B cell (primary cell): ENCODE data around the gene TRMT2A. TPM values are rescaled to one million over a fixed set of nuclear protein-coding genes. Genes with fewer than 3 reads are reported as not detected.
A peak's percentile ranks its signal among the peaks of the same experiment; 100 is the strongest.

Experiments
- ATAC-seq: fragments of 200-7000 bp; cut with Tn5 transposase; one replicate; pipeline ENCODE4 v1.10.0; 2021; ENCODE audit warnings: low read depth, mild to moderate bottlenecking, moderate number of reproducible peaks, moderate library complexity
- CTCF ChIA-PET: fragments of 350-600 bp; sonication (Branson Sonifier 250); formaldehyde crosslinking; loops from one replicate; lab custom pipeline; 2021; ENCODE audit warnings: antibody characterized with exemption, inconsistent platforms; lab: Charles Lee
- POLR2A ChIA-PET: fragments of 350-600 bp; sonication (Branson Sonifier 250); formaldehyde crosslinking; loops from one replicate; lab custom pipeline; 2021; ENCODE audit warnings: antibody characterized with exemption; lab: Charles Lee
- DNase-seq: peaks from one replicate; pipeline ENCODE4 v3.0.0; 2013
- H2AFZ ChIP-seq: 2 replicates; pipeline ENCODE4 v1.6.1; 2012; ENCODE audit warnings: mild to moderate bottlenecking, low read depth, low read length; ENCODE audit not compliant: insufficient read depth, poor library complexity, severe bottlenecking
- H3K27ac ChIP-seq, 2 donors: 1 replicate in 1 of 2; 2 replicates in 1 of 2; pipeline ENCODE4 v1.5.1; 2012 to 2013; ENCODE audit warnings: low read length in 2 of 2, mild to moderate bottlenecking in 2 of 2, moderate library complexity in 1 of 2
- H3K27me3 ChIP-seq, 4 experiments: fragments of 200-600 bp in 1 of 4; sonication (generic) in 1 of 4; replicated peaks in 1 of 4; 1 replicate in 2 of 4; 2 replicates in 2 of 4; pipeline versions ENCODE4 v1.6.1 to v1.7.0; 2013 to 2016; ENCODE audit warnings: low read length in 3 of 4, mild to moderate bottlenecking in 2 of 4, mixed read lengths in 1 of 4, moderate library complexity in 1 of 4; ENCODE audit not compliant: insufficient read depth in 4 of 4, control insufficient read depth in 3 of 4; ENCODE audit errors: control extremely low read depth in 1 of 4
- H3K36me3 ChIP-seq, 2 experiments: replicated peaks in 1 of 2; 1 replicate in 1 of 2; 2 replicates in 1 of 2; pipeline versions ENCODE4 v1.6.1 to v1.7.1; 2013; ENCODE audit warnings: low read length in 1 of 2; ENCODE audit not compliant: insufficient read depth in 2 of 2, control insufficient read depth in 1 of 2; ENCODE audit errors: control extremely low read depth in 1 of 2, extremely low read depth in 1 of 2
- H3K4me1 ChIP-seq, 2 donors: fragments of 200-600 bp in 1 of 2; sonication (generic) in 1 of 2; 1 replicate in 1 of 2; 2 replicates in 1 of 2; pipeline versions ENCODE4 v1.5.1 to v1.6.1; 2013 to 2017; ENCODE audit warnings: low read length in 2 of 2; ENCODE audit not compliant: control insufficient read depth in 2 of 2, insufficient read depth in 2 of 2
- H3K4me2 ChIP-seq: replicated peaks from 2 replicates; pipeline ENCODE3; 2012; ENCODE audit warnings: mild to moderate bottlenecking, low read depth, low read length; ENCODE audit not compliant: poor library complexity, severe bottlenecking
- H3K4me3 ChIP-seq, 5 experiments: fragments of 200-600 bp in 1 of 5; sonication (generic) in 1 of 5; 1 replicate in 3 of 5; 2 replicates in 2 of 5; pipeline versions ENCODE4 v1.5.1 to v1.7.0; 2011 to 2016; ENCODE audit warnings: low read length in 4 of 5, mild to moderate bottlenecking in 4 of 5, low read depth in 2 of 5, control low read depth in 1 of 5, moderate library complexity in 1 of 5; ENCODE audit not compliant: insufficient read depth in 1 of 5; ENCODE audit errors: control extremely low read depth in 1 of 5, extremely low read depth in 1 of 5
- H3K79me2 ChIP-seq: fragments of 200-600 bp; sonication (generic); one replicate; pipeline ENCODE4 v1.6.0; 2016; ENCODE audit warnings: low read length; ENCODE audit not compliant: control insufficient read depth, insufficient read depth
- H3K9ac ChIP-seq: fragments of 200-600 bp; sonication (generic); 2 replicates; pipeline ENCODE4 v1.6.1; 2017; ENCODE audit warnings: mild to moderate bottlenecking, low read length, moderate library complexity
- H3K9me3 ChIP-seq, 3 donors: one replicate each; pipeline versions ENCODE4 v1.6.1 to v1.7.1; 2013; ENCODE audit warnings: low read length in 2 of 3; ENCODE audit not compliant: control insufficient read depth in 2 of 3, insufficient read depth in 1 of 3; ENCODE audit errors: control extremely low read depth in 1 of 3
- H4K20me1 ChIP-seq: 2 replicates; pipeline ENCODE4 v1.6.0; 2012; ENCODE audit warnings: mild to moderate bottlenecking, low read length; ENCODE audit not compliant: insufficient read depth, control insufficient read depth, poor library complexity, severe bottlenecking
- H3K27ac Mint-ChIP-seq: one replicate; pipeline ENCODE4 v1.8.0; 2021; ENCODE audit warnings: mixed read lengths
- H3K27me3 Mint-ChIP-seq: one replicate; pipeline ENCODE4 v1.8.0; 2021; ENCODE audit warnings: mixed read lengths
- H3K4me1 Mint-ChIP-seq: one replicate; pipeline ENCODE4 v1.8.0; 2021; ENCODE audit warnings: mixed read lengths
- H3K4me3 Mint-ChIP-seq: one replicate; pipeline ENCODE4 v1.8.0; 2021; ENCODE audit warnings: mixed read lengths
- H3K9me3 Mint-ChIP-seq: one replicate; pipeline ENCODE4 v1.8.0; 2022; ENCODE audit warnings: mixed read lengths; ENCODE audit not compliant: insufficient read depth
- EZH2 ChIP-seq: IDR thresholded peaks from 2 replicates; pipeline ENCODE4 v1.6.1; 2012; ENCODE audit warnings: borderline replicate concordance, low read depth, mild to moderate bottlenecking, moderate library complexity, low read length; ENCODE audit not compliant: insufficient read depth, poor library complexity, severe bottlenecking
- WGBS: methylation state at CpG from one replicate; pipeline ENCODE4 v1.1.5; 2013; ENCODE audit warnings: missing lambda C conversion rate; ENCODE audit not compliant: insufficient coverage; 5-methylcytosine and 5-hydroxymethylcytosine counted together
- intact Hi-C: fragments of 100-400 bp; cut with micrococcal nuclease; formaldehyde crosslinking; loops from one replicate; pipeline ENCODE4 v1.10.0; 2022
- polyA plus RNA-seq: library from polyadenylated mRNA; depleted of rRNA; stranded (reverse); fragments of >200 nt; gene quantifications from 2 replicates; pipeline ENCODE4 v1.2.3, GENCODE V29; 2012
- total RNA-seq, 2 donors: library from RNA; stranded (reverse); fragments of 120-200 nt in 1 of 2; gene quantifications; 1 replicate in 1 of 2; 2 replicates in 1 of 2; pipeline versions ENCODE4 v1.2.3 to v1.2.4, GENCODE V29; 2013 to 2022
- TF ChIP-seq, protein P1 (sequence below): fragments of 200-600 bp; IDR thresholded peaks from one replicate; pipeline ENCODE4 v1.8.0; 2022; ENCODE audit warnings: antibody characterized with exemption, mild to moderate bottlenecking

TRMT2A gene
- total and polyA plus RNA-seq, 2 donors (not counting 1 experiment from before 2014, with no cell fraction given), result 95.7 to 144 TPM

DNA sequence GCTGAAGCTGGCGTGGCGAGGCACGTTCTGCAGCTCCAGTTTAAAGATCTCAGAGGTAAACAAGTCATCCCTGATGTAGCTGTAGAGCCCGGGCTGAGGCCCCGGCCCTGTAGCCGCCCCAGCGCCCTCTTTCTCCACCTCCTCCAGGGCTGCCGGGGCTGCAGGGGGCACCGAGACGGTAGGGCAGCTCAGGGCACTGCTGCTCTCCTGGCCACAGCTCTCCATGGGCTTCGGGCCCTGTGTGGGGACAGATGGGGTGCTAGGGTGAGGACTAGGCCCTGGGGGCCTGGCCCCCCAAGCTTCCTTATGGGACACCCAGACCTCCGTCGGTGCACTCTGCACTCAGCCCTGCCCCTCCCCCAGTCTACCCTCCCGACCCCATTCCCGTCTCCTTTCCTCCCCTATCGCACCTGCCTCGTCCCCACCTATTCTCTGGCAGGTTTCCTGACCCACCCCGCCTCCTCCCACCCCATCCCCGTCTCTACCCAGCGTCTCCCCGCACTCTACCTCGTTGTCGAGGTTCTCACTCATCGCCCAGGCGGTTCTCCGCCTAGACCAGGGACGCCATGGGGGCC is 563 bp downstream of the TRMT2A start:
- POLR2A ChIA-PET, result interaction anchor here (1.3 to 1.6 kb wide), 3 partner anchors 8 to 95 kb away, joined by 3 to 5 read pairs (median 3); partner anchors contain the start of gene TANGO2
- Mint-ChIP-seq H3K4me1 (peaks cover 28% of the 10 kb centered on the region), H3K27me3 (no peaks in the 10 kb centered on the region), H3K9me3 (no peaks in the 10 kb centered on the region), H3K27ac (peak overlapping the region; percentile 94), H3K4me3 (peak overlapping the region; percentile 93)
- ATAC-seq, result no peak
- WGBS, result 9% methylated on average over 20 of the region's 27 CpGs
- Histone ChIP-seq H3K9me3 (no peaks in the 10 kb centered on the region), H3K4me2 (peak overlapping the region; percentile 95), H3K36me3 (peaks cover 0 to 38% of the 10 kb centered on the region in 2 experiments), H3K4me3 (peak overlapping the region; percentile 16 to 94 (median 80)), H3K27ac (peak overlapping the region; percentile 66 to 85), H3K79me2 (peaks cover 56% of the 10 kb centered on the region), H3K4me1 (peaks cover 19 to 46% of the 10 kb centered on the region in 2 donors), H3K27me3 (no peaks in the 10 kb centered on the region), H2AFZ (peak overlapping the region; percentile 84), H4K20me1 (peaks cover 45% of the 10 kb centered on the region), H3K9ac (peak overlapping the region; percentile 93)
- CTCF ChIA-PET, result no interaction called here
- no peak for DNase-seq
- no peak for TF ChIP-seq EZH2
- TF ChIP-seq, protein P1, sequence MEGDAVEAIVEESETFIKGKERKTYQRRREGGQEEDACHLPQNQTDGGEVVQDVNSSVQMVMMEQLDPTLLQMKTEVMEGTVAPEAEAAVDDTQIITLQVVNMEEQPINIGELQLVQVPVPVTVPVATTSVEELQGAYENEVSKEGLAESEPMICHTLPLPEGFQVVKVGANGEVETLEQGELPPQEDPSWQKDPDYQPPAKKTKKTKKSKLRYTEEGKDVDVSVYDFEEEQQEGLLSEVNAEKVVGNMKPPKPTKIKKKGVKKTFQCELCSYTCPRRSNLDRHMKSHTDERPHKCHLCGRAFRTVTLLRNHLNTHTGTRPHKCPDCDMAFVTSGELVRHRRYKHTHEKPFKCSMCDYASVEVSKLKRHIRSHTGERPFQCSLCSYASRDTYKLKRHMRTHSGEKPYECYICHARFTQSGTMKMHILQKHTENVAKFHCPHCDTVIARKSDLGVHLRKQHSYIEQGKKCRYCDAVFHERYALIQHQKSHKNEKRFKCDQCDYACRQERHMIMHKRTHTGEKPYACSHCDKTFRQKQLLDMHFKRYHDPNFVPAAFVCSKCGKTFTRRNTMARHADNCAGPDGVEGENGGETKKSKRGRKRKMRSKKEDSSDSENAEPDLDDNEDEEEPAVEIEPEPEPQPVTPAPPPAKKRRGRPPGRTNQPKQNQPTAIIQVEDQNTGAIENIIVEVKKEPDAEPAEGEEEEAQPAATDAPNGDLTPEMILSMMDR, result no peak
- intact Hi-C loops, result loop anchor here (2.0 to 10.0 kb wide), 3 partner anchors 738 to 994 kb away; partner anchors contain the start of genes DGCR2, PI4KA, SNAP29 and THAP7
